ENCODE results near the gene KRTAP12-1.
"Not testable (repeated sequence)": the region's sequence is repeated elsewhere in the genome, so short reads cannot be mapped to it uniquely, and the experiment has no call there.

The KRTAP12-1 gene

GRCh38 chr21:44667612-44668011 lies 14.4 kb downstream of the KRTAP12-1 start:
- no peak for DNase-seq (ENCODE audit: low read depth)

GRCh38 chr21:44666401-44667320 lies 15.3 kb downstream of the KRTAP12-1 start, which contains the start of gene KRTAP12-2:
Gene KRTAP12-2, minus strand, starts transcription at chr21:44666927. Its CDS starts 41 bp downstream, at chr21:44666886.
- no peak for DNase-seq (ENCODE audit: low read depth)

DNA sequence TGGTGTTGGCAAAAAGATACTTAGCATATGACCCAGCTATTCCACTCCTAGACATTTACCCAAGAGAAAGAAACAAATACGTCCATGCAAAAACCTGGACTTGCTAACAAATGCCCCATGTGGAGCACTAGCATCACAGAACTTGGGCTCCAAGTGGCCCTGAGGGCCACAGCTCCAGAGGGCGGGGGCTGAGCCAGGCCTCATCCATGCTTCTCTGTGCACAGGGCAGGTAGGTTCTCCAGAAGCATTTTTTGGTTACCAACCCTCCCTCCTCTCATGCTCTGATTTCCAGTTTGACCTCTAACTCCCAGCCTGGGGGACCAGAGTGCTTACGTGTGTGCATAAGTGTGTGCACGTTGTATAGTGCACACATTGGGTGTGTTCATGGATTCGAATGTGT lies 17.3 kb downstream of the KRTAP12-1 start:
- DNase-seq (ENCODE audit: low read depth), result no peak

GRCh38 chr21:44661567-44661966 lies 20.4 kb downstream of the KRTAP12-1 start:
- not testable (repeated sequence) for DNase-seq (ENCODE audit: low read depth)

- no peak for DNase-seq (ENCODE audit: low read depth)
These were observed 22.9 kb downstream of the KRTAP12-1 start for GRCh38 chr21:44658913-44659595.

DNA sequence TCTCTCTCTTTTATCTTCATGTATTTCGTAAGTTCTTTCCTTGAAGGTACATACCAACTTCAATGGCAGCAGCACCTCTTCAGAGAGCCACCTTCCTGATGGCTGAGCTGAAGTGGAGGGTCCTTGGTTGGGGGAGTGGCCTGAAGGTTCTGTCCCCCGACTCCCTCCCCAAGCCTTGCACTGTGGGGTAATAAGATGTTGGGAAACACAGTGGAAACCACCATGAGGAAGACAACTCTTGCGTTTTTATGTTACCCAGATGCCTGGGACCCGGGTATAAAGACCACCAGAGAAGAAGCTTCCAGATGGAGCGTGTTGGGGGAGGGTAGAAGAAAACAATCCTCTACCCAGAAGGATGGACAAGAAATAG lies 23.4 kb downstream of the KRTAP12-1 start:
- no peak for DNase-seq (ENCODE audit: low read depth)

- DNase-seq (ENCODE audit: low read depth), result no peak
These were observed 24.1 kb downstream of the KRTAP12-1 start, which contains the start of gene KRTAP12-3 for GRCh38 chr21:44657635-44658540. Gene KRTAP12-3, plus strand, starts transcription at chr21:44657932. Its CDS starts 48 bp downstream, at chr21:44657980.

DNA sequence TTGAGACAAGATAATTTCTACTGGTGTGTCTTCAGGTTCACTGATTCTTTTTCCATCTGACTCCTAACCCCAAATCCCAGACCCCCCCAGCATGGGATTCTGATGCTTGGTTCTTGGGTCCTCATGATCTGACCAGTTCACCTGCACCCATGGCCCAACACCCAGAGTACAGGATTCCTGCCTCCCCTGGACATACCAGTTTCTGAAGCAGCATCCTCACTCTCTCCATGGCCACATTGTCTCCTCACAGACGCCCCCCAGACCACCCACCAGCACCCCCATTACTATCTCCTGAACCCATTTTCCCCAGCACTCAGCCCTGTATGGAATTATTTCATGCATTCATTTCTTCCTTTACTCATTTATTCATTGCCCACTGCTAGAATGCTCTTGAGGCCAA lies 25.1 kb downstream of the KRTAP12-1 start:
- DNase-seq (ENCODE audit: low read depth), result no peak

DNA sequence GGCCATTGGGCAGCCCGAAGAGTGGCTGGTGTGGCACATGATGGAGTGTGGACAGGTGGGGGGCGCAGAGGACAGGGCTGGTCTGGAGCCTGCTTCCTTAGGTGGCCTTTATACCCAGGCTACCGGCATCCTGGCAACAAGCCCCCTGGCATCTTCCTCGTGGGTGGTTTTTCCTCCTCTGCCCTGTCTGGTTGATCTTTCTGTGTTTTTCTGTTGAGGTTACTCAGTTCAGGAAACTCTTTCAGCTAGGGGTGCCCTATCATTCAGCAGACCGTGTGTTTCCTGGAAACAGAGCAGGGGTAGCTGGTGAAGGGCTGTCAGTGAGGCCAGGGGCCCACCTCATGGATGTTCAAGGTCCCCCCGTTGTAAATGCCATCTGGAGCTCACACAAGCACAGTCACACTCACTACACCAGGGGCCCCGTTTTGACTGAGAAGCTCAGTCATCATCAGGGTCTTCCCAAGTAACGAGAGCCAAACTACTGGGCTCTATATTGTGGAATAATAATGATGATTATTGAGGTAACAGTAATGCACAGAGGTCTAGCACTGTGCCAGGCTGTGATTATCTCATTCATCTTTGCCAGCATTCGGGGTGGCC lies 27.3 kb downstream of the KRTAP12-1 start, which contains the start of gene KRTAP12-4:
KRTAP12-4 (minus strand) TSS at position 84 of the 600 bp plus-strand sequence; CDS start at position 39, 45 bp downstream.
- DNase-seq (ENCODE audit: low read depth), result no peak

DNA sequence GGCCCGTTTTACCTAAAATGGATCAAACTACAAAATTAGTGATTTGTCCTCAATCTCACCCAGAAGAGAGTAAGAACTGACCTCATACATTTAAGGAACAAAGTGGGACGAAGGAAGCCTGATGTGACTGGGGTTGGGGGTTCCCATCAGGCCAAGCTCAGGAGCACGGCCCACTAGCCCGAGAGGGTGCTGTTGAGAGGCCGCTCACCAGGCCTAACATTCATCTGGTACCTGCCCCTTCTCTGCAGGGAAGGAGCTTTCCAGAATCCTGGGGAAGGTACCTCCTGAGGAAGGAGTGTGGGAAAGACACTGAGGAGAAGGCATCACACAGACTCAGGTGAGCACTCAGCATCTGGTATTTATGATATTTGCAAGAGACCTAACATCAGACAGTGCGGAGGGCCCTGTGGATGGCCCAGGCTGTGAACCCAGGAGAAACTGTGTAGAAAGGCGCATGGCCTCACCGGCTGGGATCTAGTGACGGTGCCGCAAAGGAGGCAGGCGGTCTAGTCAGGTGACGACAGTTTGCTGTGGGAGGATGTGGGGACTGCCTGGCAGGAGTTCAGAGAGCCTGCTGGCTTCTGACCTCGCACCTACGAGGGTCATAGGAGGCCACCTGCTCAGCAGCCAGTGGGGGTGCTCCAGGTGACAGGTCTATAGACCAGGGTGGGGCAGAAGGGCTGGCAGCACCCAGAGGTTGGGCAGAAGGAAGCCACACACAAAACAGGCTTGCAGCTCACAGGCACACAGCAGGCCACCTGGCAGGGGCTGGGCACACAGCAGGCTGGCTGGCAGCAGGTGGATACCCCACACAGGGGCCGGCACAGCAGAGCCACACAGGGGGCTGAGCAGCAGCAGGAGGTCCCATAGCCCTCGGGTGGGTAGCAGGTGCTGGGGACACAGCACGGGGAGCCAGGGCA lies 28.0 kb downstream of the KRTAP12-1 start:
- DNase-seq (ENCODE audit: low read depth), result no peak

DNA sequence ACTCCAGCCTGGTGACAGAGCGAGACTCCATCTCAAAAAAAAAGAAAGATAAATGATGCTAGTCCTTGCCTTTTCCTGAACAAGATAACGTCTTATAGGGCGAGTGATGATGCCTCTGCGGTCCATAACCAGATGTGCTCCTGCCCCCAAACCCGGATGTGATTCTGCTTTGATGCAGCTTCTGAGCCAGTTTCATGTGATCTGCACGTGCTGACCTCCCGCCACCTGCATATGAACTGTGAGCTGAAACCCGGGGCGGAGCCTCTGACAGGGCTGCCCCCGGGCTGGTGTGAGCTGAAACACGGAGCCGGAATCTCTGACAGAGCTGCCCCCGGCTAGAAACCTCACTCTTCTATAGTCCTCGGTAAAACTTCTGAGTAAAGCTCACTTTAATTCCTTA lies 28.8 kb downstream of the KRTAP12-1 start:
- no peak for DNase-seq (ENCODE audit: low read depth)

DNA sequence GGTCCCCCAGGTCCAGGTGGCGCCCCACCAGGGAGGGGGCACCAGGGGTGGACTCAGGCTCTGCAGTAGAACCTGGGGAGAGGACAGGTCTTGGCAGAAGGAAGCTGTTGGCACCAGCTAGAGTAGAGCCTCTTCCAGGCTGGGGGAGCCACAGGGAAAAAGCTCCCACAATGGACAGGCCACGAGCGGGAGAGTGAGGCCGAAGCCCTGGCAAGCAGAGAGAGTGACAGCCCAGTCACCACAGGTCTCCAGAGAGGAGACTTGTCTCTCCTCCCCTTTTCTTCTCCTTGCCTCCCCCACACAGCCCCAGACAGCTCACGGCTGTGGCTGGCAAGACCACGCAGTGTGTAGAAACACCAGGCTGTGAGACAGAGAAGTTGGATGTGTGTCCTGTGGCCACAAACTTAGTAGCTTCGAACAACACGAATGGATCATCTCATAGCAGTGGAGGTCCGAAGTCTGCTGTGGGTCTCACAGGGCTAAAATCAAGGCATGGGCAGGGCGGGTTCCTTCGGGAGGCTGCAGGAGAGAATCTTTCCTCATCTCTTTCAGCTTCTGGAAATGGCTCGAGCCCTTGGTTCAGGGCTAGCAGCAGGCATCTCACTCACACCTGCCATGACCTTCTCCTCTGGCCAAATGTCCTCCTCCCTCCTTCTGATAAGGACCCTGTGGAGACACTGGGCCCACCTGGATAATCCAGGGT lies 30.8 kb downstream of the KRTAP12-1 start:
- DNase-seq (ENCODE audit: low read depth), result no peak

GRCh38 chr21:44650265-44650972 lies 31.5 kb downstream of the KRTAP12-1 start:
- DNase-seq (ENCODE audit: low read depth), result no peak

DNA sequence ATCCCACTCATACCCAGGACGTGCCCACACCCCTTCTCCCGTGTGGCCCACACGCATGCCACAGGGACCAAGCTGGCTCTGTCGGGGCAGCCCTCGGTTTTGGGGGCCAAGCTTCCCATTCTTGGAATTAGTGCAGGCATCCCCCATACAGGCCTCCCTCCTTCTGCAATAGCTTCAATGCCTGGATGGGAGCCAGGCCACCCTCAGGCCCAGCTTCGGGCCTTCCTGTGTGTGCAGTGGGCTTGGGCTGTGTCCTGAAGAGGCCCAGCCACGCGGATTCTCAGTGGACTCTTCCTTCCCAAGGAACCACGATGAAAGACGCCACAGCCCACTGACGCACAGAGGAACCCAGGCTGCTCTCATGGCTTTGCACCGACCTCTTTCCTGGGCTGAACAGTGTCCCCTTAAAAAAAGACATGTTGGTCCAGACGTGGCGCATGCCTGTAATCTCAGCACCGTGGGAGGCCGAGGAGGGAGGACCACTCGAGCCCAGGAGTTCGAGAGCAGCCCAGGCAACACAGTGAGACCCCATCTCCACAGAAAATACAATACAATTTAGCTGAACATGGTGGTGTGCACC lies 32.4 kb downstream of the KRTAP12-1 start:
- no peak for DNase-seq (ENCODE audit: low read depth)

DNA sequence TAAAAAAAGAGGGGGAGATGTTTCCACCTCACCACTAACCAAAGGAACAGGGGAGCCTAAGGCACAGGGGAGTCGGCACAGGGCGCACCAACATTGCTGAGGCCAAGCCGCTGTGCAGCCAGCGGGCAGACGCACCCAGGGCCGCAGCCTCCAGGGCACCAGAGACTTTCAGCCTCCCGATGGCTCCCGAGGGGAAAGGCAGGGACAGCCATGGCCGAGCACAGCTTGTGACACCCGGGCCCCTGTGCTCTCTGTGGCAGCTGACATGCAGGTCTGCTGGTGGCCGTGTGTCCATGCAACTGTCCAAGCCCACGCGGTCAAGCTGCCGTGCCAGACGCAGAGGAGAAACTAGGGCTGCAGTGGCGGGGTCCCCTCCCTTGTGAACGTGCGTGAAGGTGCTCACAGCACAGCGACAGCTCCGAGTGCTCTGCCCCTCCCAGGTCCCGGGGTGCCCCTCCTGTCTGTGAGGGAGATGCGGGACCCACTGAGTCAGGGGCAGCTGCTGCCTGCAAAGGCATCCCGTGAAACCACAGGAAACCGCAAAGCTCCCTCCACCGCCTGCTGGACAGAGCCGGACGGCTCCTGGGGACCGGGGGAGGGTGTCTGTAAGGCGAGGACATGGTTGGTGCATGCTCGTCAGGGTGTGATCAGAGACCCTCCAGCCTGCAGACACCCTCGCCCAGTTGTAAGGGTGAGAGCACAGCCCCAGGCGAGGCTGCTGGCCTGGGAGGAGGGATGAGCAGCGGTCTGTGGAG lies 33.2 kb downstream of the KRTAP12-1 start:
- no peak for DNase-seq (ENCODE audit: low read depth)

- DNase-seq (ENCODE audit: low read depth), result no peak
These were observed 34.8 kb downstream of the KRTAP12-1 start for GRCh38 chr21:44647222-44647552.

DNA sequence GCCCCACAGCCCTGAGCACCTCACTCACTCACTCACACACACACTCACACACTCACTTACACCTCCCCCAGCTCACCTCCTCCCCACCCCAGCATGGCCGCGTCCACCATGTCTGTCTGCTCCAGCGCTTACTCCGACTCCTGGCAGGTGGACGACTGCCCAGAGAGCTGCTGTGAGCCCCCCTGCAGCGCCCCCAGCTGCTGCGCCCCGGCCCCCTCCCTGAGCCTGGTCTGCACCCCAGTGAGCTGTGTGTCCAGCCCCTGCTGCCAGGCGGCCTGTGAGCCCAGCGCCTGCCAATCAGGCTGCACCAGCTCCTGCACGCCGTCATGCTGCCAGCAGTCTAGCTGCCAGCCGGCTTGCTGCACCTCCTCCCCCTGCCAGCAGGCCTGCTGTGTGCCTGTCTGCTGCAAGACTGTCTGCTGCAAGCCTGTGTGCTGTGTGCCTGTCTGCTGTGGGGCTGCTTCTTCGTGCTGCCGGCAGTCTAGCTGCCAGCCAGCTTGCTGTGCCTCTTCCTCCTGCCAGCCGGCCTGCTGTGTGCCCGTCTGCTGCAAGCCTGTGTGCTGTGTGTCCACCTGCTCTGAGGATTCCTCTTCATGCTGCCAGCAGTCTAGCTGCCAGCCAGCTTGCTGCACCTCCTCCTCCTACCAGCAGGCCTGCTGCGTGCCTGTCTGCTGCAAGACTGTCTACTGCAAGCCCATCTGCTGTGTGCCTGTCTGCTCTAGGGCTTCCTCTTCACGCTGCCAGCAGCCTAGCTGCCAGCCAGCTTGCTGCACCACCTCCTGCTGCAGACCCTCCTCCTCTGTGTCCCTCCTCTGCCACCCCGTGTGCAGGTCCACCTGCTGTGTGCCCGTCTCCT lies 35.4 kb downstream of the KRTAP12-1 start, which contains the start of gene KRTAP10-11:
KRTAP10-11 (plus strand) TSS at position 49 of the 856 bp plus-strand sequence; CDS start at position 94, 45 bp downstream.
- not testable (repeated sequence) for DNase-seq (ENCODE audit: low read depth)

Measured in amniotic epithelial cell (primary cell).